AG10803 (cell line): Measurements from ENCODE around the gene GABPB1.

ENCODE experiments used
- DNase-seq: peaks from one replicate; pipeline ENCODE4 v3.0.0; 2010; ENCODE audit warnings: low read depth
- H3K4me3 ChIP-seq: 2 replicates; pipeline ENCODE4 v1.5.1; 2011; ENCODE audit warnings: mild to moderate bottlenecking, low read length, control low read depth
- TF ChIP-seq, protein P1 (sequence below): conservative IDR thresholded peaks from 2 replicates; pipeline ENCODE4 v1.5.1; 2011; ENCODE audit warnings: mild to moderate bottlenecking, low read length, control low read depth, inconsistent platforms

GABPB1 gene

DNA sequence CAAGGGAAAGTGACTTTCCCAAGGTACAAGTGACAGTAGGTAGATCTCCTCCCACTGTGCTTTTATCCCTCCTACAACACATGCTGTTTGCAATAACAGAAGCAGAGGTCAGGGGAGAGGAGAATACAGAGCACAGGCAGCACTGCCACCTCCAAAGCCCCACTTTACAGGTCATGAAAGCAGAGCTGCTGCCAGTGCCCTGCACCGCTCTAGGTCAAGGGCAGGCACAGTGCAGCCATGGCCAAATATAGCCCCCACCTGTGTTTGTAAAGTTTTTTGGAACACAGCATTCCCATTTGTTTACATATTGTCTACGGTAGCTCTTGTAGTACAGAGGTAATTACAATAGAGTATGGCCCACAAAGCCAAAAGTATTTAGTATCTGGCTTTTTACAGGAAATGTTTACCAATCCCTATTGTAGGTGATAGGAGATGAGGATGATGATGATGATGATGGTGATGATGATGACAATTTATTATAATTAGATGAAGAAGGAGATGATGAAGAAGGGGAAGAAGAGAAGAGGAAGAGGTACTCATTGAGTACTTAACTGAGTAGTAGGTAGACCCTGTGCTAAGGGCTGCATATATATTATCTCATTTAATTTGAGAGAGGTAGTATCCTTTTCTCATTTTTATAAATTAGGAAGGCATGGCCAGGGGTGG lies 109.9 kb downstream of the GABPB1 start:
- TF ChIP-seq, protein P1, sequence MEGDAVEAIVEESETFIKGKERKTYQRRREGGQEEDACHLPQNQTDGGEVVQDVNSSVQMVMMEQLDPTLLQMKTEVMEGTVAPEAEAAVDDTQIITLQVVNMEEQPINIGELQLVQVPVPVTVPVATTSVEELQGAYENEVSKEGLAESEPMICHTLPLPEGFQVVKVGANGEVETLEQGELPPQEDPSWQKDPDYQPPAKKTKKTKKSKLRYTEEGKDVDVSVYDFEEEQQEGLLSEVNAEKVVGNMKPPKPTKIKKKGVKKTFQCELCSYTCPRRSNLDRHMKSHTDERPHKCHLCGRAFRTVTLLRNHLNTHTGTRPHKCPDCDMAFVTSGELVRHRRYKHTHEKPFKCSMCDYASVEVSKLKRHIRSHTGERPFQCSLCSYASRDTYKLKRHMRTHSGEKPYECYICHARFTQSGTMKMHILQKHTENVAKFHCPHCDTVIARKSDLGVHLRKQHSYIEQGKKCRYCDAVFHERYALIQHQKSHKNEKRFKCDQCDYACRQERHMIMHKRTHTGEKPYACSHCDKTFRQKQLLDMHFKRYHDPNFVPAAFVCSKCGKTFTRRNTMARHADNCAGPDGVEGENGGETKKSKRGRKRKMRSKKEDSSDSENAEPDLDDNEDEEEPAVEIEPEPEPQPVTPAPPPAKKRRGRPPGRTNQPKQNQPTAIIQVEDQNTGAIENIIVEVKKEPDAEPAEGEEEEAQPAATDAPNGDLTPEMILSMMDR, result no peak
- no peak overlapping the region for H3K4me3 ChIP-seq
- DNase-seq, result no peak

DNA sequence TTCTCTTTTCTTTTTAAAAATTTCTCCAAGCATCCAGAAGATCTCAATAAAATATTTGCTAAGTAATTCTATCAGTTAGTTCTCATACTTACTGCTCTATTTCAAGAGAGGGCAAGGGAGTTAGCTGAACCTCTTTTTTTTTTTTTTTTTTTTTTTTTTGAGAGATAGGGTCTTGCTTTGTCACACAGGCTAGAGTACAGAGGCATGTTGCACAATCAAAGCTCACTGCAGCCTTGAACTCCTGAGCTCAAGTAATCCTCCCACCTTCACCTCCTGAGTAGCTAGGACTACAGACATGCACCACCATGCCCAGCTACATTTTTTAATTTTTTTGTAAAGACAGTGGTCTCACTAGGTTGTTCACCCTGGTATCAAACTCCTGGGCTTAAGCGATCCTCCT lies 110.8 kb downstream of the GABPB1 start:
- TF ChIP-seq, protein P1, result no peak
- H3K4me3 ChIP-seq, result no peak overlapping the region
- no peak for DNase-seq

DNA sequence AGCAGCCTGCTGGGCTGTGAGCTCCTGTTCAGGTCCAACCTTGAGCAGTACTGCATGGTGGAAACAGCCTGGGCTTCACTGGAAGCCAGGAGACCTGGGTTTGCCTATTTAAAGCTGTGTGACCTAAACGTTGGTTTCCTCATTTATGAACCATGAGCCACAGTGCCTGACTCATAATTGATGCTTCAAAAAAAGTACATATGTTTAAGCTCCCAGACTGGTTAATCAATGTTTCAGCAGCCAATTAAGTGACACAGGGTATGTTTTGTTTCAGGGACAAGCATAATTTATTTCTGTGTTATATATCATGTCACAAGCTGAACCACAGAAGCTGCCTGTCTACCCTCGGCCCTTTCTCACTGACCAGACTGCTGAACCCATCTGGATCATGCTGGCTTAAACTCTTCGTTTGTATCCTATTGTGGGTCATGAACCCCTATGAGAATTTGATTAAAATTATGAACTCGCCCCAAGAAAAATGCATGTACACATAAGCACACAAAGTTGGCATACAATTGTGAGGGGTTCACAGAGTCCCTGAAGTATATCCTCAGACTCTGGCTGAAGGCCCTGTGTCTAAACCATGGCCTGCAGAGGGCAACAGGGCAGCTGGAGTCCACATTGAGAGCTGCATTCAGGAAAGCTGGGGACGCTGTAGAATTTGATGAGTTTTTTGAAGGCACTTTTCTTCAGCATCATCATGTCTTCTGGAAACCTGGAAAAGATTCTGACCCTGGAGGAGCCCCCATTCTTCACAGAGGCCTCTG lies 113.1 kb downstream of the GABPB1 start:
- peak; percentile 58 for DNase-seq
- H3K4me3 ChIP-seq, result no peak overlapping the region
- TF ChIP-seq, protein P1, result 0 out of 2 replicates have a peak, but pooled peaks have one; percentile 11

DNA sequence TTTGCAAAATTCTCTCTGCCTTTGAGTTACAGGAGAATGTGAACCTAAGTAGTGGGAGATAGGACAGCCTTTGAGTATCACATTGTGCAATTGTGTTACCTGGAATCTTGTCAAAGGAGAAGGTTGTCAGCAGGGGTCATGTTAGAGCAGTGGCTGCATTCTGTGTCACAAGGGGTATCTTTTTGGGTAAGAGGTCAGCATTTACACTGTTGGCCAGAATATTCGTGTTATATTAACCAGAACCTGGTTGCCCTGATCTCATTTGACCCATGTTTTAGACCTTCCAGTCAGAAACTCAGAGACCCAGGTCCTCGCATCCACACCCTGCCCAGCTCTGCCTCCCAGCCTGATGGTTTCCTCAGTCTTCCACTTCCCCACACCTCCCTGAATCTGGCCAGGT lies 116.7 kb downstream of the GABPB1 start:
- DNase-seq, result no peak
- H3K4me3 ChIP-seq, result no peak overlapping the region
- TF ChIP-seq, protein P1, result no peak

DNA sequence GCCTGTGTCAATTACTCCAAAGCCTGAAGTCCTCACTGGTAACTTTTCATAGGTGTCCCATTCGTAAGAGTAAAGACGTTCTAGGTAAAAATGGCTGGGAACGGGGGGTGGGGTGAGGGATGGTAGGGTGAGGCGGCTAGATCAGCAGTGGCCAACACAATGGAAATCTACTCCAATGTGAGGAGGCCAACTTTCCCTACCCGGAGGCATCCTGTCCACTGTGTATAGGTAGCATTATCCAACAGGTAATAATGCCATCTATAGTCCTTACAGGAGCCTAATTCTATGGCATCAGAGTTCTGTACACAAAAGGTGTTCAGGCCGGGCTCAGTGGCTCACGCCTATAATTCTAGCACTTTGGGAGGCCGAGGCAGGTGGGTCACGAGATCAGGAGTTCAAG lies 118.6 kb downstream of the GABPB1 start:
- no peak for DNase-seq
- H3K4me3 ChIP-seq, result no peak overlapping the region
- TF ChIP-seq, protein P1, result no peak

DNA sequence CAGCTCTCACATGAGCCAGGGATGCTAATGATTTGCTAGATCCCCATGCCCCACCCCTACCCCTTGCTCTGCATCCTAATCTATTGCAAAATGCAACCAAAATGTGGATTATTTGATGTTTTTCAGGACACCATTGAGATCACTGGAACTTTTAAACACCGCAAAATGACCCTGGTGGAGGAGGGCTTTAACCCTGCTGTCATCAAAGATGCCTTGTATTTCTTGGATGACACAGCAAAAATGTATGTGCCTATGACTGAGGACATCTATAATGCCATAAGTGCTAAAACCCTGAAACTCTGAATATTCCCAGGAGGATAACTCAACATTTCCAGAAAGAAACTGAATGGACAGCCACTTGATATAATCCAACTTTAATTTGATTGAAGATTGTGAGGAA lies 119.2 kb downstream of the GABPB1 start:
- H3K4me3 ChIP-seq, result no peak overlapping the region
- DNase-seq, result no peak
- TF ChIP-seq, protein P1, result no peak

DNA sequence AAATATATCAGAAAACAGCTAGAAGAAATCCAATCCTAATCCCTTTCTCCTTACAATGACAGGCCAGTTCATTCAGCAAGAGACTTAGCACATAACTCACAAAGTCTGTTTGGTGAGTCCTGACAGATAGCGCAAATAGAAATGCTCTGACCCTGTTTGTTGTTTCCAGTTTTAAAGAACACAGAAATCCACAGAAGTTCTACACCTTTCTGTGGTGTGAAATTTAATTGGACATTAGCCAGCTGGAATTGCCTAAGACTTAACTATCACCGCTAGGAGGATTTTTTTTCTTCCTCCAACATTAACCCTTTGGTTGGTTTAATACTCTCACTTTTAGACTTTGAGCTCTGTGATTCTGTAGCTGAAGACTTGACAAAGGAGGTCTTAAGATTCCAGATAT lies 120.2 kb downstream of the GABPB1 start:
- TF ChIP-seq, protein P1, result no peak
- no peak overlapping the region for H3K4me3 ChIP-seq
- no peak for DNase-seq
